ENCODE measurements around the gene L3MBTL3.

The L3MBTL3 gene

GRCh38 chr6:130033949-130034348, 15.6 kb downstream of the L3MBTL3 start:
- no peak for TF ChIP-seq FOXP2 (optimal IDR thresholded peaks at IDR 0.05; ENCODE audit: borderline replicate concordance, extremely low read depth, extremely low read length, insufficient read depth)
- no peak for TF ChIP-seq SIN3A (IDR thresholded peaks at IDR 0.05; ENCODE audit: borderline replicate concordance, insufficient read depth, low read length)
- TF ChIP-seq, protein P1, sequence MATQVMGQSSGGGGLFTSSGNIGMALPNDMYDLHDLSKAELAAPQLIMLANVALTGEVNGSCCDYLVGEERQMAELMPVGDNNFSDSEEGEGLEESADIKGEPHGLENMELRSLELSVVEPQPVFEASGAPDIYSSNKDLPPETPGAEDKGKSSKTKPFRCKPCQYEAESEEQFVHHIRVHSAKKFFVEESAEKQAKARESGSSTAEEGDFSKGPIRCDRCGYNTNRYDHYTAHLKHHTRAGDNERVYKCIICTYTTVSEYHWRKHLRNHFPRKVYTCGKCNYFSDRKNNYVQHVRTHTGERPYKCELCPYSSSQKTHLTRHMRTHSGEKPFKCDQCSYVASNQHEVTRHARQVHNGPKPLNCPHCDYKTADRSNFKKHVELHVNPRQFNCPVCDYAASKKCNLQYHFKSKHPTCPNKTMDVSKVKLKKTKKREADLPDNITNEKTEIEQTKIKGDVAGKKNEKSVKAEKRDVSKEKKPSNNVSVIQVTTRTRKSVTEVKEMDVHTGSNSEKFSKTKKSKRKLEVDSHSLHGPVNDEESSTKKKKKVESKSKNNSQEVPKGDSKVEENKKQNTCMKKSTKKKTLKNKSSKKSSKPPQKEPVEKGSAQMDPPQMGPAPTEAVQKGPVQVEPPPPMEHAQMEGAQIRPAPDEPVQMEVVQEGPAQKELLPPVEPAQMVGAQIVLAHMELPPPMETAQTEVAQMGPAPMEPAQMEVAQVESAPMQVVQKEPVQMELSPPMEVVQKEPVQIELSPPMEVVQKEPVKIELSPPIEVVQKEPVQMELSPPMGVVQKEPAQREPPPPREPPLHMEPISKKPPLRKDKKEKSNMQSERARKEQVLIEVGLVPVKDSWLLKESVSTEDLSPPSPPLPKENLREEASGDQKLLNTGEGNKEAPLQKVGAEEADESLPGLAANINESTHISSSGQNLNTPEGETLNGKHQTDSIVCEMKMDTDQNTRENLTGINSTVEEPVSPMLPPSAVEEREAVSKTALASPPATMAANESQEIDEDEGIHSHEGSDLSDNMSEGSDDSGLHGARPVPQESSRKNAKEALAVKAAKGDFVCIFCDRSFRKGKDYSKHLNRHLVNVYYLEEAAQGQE (IDR thresholded peaks at IDR 0.05; ENCODE audit: insufficient read depth in 1 of 2, low read depth in 2 of 2, low read length in 2 of 2), result no peak
- TF ChIP-seq POLR2AphosphoS5 (IDR thresholded peaks at IDR 0.05; ENCODE audit: low read depth, low read length), result no peak
- TF ChIP-seq TAF1 (IDR thresholded peaks at IDR 0.05; ENCODE audit: borderline replicate concordance, insufficient read depth, low read length), result no peak

DNA sequence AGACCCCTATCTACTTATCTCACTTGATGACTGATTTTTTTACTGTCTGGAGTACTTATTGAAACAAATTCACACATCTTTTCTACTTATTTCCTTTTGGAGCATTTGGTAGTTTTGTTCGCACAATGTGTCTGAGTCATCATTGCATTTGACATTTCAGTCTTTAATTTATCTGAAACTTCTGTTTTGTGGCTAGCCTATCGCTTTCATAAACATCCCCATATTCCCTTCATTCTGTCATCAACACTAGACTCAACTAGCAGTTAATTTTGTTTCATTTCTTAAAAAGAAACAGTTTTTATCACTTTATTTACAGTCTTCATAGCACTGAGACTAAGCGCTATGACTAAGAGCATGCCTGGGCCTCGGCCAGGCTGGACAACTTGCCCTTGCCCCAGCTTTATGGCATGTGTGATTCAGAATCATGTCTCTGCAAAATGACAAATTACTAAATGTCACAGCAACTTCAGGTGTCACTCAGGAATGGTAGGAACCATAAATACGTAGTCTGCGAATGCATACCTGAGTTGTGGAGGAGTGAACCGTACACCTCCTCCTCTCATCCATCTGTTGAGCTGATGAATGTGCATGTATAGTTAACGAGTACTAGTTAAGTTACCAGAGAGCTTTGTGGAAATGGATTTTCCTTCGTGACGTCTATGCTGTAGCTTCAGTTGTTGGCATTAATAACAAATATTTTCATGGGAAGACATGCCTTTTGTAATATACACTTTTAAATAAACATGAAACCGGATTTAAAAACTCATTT, 16.2 kb downstream of the L3MBTL3 start:
- TF ChIP-seq POLR2AphosphoS5 (IDR thresholded peaks at IDR 0.05; ENCODE audit: low read depth, low read length) (no peak), FOXP2 (optimal IDR thresholded peaks at IDR 0.05; ENCODE audit: borderline replicate concordance, extremely low read depth, extremely low read length, insufficient read depth) (no peak), SIN3A (IDR thresholded peaks at IDR 0.05; ENCODE audit: borderline replicate concordance, insufficient read depth, low read length) (no peak), TAF1 (IDR thresholded peaks at IDR 0.05; ENCODE audit: borderline replicate concordance, insufficient read depth, low read length) (no peak)
- TF ChIP-seq, protein P1 (IDR thresholded peaks at IDR 0.05; ENCODE audit: insufficient read depth in 1 of 2, low read depth in 2 of 2, low read length in 2 of 2), result no peak

GRCh38 chr6:130035211-130035610, 16.8 kb downstream of the L3MBTL3 start:
- TF ChIP-seq, protein P1 (IDR thresholded peaks at IDR 0.05; ENCODE audit: insufficient read depth in 1 of 2, low read depth in 2 of 2, low read length in 2 of 2), result no peak
- TF ChIP-seq FOXP2 (optimal IDR thresholded peaks at IDR 0.05; ENCODE audit: borderline replicate concordance, extremely low read depth, extremely low read length, insufficient read depth), result no peak
- TF ChIP-seq TAF1 (IDR thresholded peaks at IDR 0.05; ENCODE audit: borderline replicate concordance, insufficient read depth, low read length), result no peak
- no peak for TF ChIP-seq SIN3A (IDR thresholded peaks at IDR 0.05; ENCODE audit: borderline replicate concordance, insufficient read depth, low read length)
- no peak for TF ChIP-seq POLR2AphosphoS5 (IDR thresholded peaks at IDR 0.05; ENCODE audit: low read depth, low read length)

- TF ChIP-seq, protein P1 (IDR thresholded peaks at IDR 0.05; ENCODE audit: insufficient read depth in 1 of 2, low read depth in 2 of 2, low read length in 2 of 2), result no peak
- no peak for TF ChIP-seq FOXP2 (optimal IDR thresholded peaks at IDR 0.05; ENCODE audit: borderline replicate concordance, extremely low read depth, extremely low read length, insufficient read depth)
- TF ChIP-seq TAF1 (IDR thresholded peaks at IDR 0.05; ENCODE audit: borderline replicate concordance, insufficient read depth, low read length), result no peak
- TF ChIP-seq SIN3A (IDR thresholded peaks at IDR 0.05; ENCODE audit: borderline replicate concordance, insufficient read depth, low read length), result no peak
- TF ChIP-seq POLR2AphosphoS5 (IDR thresholded peaks at IDR 0.05; ENCODE audit: low read depth, low read length), result no peak
These were observed 18.9 kb downstream of the L3MBTL3 start for GRCh38 chr6:130037207-130037811.
